HL-60/S4 (cell line): Measurements from ENCODE around the gene CFAP61.

ENCODE experiments used
- in situ Hi-C: fragments of 300-500 bp; cut with MboI; formaldehyde crosslinking; loops from 2 replicates; pipeline ENCODE4 v1.14.3; 2022; ENCODE audit warnings: low sequenced_read_pairs

The CFAP61 gene

GRCh38 chr20:20148779-20149178 lies 96.4 kb downstream of the CFAP61 start:
- in situ Hi-C loops: no loop called here

DNA sequence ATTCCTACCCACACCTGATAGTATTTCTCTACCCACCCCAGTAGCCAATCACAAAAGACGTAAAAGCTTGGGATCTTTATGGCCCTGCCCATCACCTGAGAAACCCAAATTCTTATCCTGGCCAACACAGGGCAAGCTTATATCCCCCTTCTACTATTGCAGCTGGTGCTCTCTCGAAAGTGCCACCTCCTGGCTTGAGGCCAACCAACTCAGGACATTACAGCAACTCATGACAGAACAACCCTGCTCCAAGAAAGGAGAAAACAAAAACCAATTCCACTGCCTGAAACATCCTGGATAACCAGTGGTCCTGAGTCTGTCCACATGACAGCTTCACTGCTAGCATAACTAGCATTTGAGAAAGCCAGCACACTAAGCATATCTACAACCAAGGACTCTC lies 97.9 kb downstream of the CFAP61 start:
- in situ Hi-C loops: no loop called here

- in situ Hi-C loops: no loop called here
Measured at GRCh38 chr20:20160520-20160919, 108.2 kb downstream of the CFAP61 start.

DNA sequence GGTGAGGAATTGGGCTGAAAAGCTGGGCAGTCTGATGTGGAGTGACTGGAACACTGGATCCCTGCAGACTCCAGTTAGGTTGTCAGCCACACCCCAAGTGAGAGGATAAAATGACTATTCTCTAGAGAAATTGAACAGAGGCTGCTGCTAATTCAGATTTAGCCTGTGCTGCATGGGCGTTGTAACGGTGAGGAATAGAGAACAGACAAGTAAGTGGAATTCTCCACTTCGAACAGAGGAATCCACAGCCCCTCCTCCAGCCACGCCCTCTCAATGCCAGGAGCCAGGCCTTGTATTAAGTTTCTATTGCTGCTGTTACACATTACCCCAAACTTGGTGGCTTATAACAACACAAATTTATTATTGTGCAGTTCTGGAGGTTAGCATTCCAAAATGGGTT lies 109.3 kb downstream of the CFAP61 start:
- in situ Hi-C loops: no loop called here

- in situ Hi-C loops: no loop called here
Measured at GRCh38 chr20:20167698-20168097, 115.4 kb downstream of the CFAP61 start.

DNA sequence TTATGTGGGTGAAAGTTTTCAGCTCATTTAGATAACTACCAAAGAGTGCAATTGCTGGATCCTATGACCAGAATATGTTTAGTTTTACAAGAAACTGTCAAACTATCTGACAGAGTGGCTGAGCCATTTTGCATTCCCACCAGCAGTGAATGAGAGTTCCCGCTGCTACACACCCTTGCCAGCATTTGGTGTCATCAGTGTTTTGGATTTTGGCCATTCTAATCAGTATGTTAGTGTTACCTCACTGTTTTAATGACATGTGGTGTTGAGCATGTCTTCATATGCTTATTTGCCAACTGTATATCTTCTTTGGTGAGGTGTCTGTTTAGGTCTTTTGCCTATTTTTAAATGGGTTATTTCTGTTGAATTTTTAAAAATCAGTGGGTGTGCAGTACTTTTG lies 120.9 kb downstream of the CFAP61 start:
- in situ Hi-C loops: no loop called here

DNA sequence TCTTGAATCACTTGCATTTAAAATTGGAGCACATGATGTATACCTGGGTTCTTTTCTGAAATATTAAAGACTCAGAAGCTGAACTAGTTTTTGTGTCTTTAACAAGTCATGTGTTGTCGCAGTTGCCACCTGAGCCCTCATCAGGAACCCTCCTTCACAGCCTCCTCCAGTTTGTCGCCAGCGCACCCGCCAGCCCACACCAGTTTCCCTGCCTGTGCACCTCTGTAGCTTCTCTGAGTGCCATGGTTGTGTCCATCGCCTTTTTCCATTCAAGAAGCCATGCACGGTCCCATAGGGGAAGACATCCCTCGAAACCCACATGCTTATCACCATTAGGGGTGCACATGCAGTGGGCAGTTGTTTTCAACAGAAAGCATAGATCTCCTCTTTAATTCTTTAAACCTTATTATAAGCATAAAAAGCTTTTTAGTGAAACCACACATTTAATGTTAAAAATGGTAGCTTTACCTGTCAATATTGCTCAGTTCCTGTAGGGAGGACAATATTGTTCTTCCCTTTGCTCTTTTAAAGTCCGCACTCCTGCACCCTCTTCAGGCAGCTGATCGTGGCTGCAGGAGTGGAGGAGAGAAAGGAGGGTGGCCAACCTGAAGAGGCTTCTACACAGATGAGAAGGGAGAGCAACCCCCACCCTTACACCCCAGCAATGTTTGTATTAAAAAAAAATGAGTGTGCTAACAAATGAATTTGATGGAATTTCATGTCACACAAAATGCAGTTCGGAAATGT lies 121.9 kb downstream of the CFAP61 start:
- in situ Hi-C loops: no loop called here

DNA sequence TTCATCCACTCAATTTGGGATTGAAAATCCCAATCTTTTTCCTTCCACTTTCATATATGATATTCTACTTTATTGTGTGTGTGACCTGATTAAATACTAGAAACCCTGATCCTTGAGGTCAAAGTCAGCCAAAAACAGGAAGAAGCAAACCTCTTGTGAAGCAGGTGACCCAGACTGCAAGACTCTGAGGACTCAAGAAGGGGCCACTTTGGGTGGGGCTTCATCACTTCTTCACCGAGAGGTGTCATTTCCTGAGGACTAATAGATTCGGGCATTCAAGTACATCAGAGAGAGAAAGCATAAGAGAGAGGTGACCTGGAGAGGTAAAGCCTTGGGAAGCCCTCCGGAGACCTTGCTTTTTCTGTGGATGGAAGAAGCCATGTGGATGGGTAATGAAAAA lies 129.0 kb downstream of the CFAP61 start:
- in situ Hi-C loops: no loop called here

- in situ Hi-C loops: no loop called here
Measured at GRCh38 chr20:20184149-20184548, 131.8 kb downstream of the CFAP61 start.

DNA sequence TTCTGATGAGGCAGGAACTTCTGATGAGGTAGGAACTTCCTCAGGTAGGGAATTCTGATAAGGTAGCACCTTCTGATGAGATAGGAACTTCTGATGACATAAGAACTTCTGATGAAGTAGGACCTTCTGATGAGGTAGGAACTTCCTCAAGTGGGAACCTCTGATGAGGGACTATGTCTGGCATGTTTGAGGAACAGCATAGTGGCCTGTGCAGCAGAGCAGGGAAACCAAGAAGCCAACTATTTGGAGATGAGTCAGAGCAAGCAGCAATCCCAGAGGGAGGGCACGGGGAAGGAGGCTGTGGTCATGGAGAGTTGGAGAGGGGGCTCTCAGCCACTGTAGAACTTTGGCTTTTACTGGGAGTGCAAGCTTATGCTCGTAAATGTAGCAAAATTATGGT lies 132.4 kb downstream of the CFAP61 start:
- in situ Hi-C loops: no loop called here

- in situ Hi-C loops: no loop called here
Measured at GRCh38 chr20:20188647-20189046, 136.3 kb downstream of the CFAP61 start.

DNA sequence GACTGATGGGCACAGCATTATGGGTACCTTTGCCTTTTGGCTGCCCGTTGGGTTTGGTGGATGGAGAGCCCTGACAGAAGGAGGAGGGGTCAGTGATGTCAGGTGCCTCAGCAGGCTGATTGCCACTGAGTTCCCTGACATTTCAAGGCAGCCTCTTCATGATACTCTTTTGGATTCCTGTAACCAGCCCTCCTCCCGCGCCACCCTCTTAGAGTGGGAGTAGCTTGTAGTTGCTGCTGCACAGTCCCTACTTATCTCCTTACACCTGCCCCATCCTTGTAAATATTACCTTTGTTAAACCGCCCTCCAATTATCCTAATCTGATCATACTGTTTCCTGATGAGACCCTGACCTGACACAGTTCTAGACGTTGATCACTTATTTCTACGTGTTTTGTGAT lies 140.0 kb downstream of the CFAP61 start:
- in situ Hi-C loops: no loop called here

DNA sequence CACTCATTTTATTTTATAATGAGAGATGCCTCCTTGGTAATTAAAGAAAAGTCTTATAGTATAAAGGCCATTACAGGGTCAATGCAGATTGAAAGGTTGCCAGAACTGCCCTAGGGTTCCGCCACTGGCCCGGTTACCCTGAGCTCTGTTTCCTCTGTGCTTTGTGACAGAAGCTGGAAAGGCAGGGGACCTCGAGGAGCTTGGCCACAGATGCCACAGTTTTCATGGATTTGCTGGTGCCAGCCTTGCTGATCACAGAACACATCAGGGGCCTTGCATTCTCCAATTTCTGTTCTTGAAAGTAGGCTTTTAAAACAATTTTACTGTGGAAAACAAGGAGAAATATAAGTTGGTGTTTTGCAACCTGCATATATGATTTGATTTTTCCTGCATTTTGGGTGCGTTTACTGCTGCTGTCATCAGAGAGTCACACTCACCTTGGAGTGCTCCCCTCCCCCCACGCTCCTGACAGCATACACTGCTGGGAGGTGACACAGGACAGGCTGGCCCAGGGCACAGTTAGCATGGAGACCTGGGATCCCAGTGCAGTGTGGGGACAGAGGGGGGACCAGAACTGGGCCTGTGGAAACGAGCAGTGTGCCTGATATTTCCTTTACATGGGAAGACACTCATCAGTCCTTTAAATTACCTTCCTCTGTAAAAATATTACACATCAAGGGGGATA lies 142.8 kb downstream of the CFAP61 start:
- in situ Hi-C loops: no loop called here

DNA sequence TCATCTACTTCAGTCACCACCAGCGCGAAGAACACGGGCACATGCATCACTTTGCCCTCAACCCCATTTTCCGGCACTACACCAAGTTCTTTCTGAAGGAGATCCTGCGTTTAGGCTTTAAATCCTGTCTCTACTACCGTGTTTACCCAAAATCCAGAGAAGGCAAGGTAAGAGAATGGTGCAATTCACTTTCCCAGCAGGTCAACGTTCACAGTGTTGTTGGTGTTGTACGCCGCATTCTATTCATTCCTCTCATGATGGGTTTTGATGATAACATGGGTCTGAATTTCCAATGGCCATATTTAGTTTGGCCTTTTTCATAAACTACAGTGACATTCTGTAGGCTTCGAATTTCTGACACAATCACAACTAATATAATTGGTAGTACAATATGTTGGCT lies 144.3 kb downstream of the CFAP61 start:
- in situ Hi-C loops: no loop called here

DNA sequence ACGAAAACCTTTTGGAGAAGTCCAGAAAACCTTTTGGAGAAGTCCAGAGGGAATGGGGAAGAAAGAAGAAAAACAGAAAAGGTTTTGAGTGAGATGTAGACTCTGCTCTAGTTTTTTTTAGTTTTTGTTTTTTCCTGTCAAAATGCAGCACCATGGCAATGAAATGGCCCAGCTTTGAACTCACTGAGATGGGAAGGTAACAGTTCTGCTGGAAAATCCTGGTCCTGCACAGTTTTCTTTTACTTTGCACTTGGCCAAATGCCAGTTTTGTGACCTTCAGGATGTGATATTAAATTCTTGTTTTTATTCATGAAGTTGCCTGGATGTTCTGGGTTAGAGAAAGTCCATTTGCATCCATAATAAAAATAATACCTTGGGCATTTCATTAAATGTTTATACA lies 145.7 kb downstream of the CFAP61 start:
- in situ Hi-C loops: no loop called here

- in situ Hi-C loops: no loop called here
Measured at GRCh38 chr20:20199361-20200160, 147.2 kb downstream of the CFAP61 start.

DNA sequence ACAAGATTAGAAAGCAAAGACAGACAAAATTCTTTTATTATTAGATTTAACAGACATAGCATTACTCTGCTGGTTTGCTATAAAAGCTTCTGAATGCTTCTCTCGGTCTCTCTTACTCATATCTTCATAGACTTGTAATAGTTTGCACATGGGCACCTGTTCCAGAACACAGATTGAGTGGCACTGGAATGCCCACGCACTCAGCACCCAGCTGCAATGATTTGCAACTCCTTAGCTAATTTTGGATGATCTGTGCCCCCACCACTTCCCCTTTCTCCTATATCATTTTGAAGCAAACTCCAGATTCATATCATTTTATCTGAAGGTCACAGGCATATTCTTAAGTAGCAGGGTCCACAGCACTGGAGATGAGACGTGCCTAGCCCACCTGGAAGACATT lies 148.8 kb downstream of the CFAP61 start:
- in situ Hi-C loops: no loop called here

GRCh38 chr20:20201639-20202038 lies 149.3 kb downstream of the CFAP61 start:
- in situ Hi-C loops: no loop called here

DNA sequence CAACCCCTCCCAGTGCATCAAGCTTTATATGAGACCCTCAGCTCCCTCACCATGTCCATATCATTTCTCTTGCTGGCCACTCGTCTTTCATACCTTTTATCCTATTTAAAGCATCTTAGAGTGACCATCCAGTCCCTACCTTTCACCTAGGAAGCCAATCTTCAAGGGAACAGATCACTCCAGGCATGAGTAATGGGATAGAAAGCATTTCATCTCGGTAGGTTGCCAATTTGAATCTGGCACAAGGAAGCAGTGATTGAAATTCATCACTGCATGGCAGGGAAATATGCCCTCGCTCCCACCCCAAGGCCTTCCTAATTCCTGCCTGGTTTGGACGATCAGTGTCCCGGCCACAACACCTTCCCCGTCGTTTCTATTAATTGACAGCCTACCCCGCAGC lies 150.4 kb downstream of the CFAP61 start:
- in situ Hi-C loops: no loop called here

DNA sequence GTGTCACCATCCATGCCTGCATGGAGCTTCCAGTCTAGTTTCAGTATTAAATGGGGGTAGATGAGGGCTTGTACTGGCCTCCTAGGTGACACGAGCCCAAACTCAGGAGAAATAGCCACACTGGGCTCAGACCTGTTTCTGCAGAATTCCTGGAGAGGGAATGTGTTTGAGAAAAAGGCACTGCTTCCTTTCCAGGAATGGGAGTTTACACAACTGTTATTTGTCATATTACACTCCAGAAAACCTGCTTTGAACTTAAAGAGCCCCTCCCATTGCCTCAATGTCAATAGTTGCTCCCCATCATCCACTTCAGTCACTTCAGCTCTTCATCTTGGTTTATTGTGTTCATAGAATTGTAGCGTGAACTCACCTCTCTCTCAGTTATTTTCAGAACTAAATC lies 151.5 kb downstream of the CFAP61 start:
- in situ Hi-C loops: no loop called here

GRCh38 chr20:20204256-20204655 lies 151.9 kb downstream of the CFAP61 start:
- in situ Hi-C loops: no loop called here
